Measurements from ENCODE around the gene TOP3A. TPM values are rescaled to one million over a fixed set of nuclear protein-coding genes. Genes with fewer than 3 reads are reported as not detected.

TOP3A gene
- 30.6 to 40.4 TPM (median 36.3 TPM) in 5 replicates for total RNA-seq (2022; extraction: Qiagen RNA extraction)

GRCh38 chr17:18314731-18315561 lies at the start of gene TOP3A, which contains the start of gene SMCR8:
TOP3A (minus strand) TSS chr17:18314994; CDS start chr17:18314778, 216 bp downstream.
SMCR8 (plus strand) TSS chr17:18315293; CDS start chr17:18315790, 497 bp downstream.

DNA sequence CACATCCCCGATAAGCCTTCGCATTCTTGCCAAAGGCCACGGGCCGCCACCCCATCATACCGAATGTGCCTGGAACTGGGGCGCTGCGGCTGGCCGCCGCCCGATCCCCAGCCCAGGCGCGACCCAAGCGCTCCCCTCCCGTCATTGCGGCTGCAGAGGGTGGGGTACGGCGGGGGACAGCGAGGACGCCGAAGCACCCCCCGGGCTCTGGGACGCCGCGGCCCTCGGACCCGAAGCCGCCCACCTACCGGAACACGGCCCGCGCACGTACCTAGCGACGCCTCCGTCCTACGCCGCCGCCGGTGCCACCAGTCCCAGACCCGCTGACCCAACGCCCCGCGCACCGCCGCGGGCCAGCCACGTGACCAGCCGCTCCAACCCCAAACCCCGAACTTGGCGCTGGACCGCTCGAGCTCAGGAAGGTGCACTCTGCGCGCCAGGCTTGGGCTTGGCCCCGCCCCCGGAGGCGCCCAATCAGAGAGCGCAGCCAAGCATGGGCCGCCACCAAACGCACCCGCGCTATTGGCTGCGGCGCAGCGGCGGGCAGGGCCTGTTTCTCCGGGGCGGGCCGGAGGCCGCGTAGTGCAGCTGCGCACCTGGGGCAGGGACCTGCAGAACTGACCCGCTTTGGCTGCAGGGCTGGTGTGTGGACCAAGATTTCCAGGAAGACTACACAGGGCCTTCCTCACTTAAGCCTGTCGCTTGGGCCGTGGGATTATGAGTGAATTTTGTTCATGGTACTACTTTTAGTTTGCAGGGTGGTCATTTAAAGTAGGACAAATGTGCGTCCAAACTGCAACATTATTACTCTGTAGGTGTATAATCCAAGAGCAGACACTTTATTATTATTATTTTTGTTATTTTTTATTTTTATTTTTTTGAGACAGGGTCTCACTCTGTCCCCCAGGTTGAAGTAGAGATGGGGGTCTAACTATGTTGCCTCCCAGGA lies 48.6 kb upstream of the TOP3A start, which contains the start of gene SHMT1:
Gene SHMT1 (minus strand): TSS at position 450 of the 949 bp plus-strand sequence. CDS start 7,569 bp downstream, outside the sequence.

DNA sequence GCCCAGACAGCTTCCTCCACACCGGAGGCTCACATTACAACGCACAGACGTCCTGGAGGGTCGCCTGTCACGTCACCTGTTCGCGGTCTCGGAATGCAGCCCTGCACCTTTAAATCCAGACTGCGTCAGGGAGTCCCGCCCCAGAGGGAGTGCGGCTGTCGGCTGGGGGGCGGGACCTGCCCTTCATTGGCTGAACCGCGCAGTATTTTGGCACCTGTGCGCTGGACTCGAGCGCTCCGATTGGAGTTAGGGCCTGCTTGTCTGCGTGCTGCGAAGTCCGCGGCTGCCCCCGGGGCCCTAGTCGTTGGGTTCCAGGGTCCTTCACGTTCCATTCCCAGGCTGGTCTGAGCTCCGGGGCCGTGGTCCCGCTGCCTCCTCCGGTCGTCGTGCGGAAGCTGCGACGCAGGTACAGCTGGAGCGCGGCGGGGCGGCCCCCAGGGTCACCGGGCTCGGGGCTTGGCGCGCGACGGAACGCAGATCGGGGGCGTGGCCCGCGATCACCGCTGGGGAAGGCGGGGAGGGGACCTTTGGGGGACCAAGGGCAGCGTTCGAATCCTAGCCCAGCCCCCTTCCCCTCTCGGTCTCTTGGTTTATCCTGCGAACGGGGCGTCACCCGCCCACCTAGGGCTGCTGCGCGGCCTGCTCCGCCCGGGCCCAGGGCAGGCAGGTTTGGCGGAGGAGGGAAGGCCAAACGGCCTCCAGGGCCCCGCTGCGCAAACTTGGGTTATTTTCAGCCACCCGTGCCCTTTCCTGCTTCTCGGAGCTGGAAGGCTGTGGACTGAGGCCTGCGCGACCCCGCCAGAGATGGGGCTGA lies 54.3 kb downstream of the TOP3A start, which contains the start of gene MIEF2:
Gene MIEF2 (plus strand): TSS at position 331 of the 814 bp plus-strand sequence. CDS start 2,059 bp downstream, outside the sequence.

DNA sequence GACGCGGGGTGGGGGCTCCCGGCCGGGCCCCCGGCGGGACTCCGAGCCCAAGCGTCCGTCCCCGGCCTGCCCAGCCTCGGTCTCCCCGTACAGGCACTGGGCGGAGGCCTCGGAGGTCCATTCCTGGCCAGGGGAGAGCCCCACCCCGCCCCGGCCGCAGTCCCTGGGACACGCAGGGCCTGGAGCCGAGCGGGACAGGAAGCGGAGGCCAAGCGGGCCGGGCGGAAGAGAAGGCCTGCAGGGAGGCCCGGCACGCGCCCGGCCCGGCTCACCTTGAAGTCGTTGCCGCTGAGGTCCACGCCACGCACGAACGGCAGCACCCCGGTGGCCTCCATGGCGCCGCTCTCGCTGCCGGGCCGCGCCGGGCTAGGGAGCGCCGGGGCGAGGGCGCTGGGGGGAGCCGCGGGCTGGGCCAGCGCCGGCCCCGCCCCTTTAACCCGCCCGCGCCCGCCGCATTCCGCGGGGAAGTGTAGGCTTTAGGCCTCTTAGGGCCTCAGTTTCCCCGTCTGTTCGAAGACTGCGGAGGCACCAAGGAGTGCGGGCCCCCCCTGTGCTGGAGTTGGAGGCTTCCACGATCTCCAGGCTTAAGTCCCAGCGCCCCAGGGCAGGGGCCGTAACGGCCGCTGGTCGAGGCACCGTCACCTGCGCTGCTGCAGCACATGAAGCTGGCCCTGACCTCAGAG lies 56.3 kb downstream of the TOP3A start, which contains the start of gene FLII:
Gene FLII (minus strand): TSS at position 383 of the 683 bp plus-strand sequence. CDS start 48 bp downstream, at position 335.

DNA sequence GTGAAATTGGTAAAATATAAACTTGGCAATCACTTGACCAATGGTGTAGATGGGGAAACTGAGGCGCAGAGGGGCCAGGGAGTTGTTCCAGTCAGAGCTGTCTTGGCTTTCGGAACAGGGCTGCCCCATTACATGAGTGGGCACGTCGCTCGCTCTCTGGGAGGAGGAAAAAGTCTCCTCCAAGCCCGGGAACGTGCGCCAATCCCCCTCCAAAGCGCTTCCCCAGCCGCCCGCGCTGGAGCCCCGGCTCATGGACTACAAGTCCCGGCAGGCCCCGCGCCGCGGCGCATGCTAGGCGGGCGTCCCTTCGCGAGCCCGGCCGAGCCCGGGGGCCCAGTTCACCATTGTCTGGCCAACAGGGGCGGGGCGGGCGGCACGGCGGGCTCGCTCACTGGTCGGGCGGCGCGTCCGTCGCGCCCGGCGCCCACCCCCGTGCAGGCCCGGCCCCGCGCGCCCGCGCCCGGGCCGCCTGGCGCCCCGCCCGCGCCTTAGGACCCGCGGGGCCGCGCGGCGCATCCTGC lies 89.6 kb downstream of the TOP3A start, which contains the start of gene LLGL1:
Gene LLGL1 (plus strand): TSS at position 515 of the 521 bp plus-strand sequence. CDS start 48 bp downstream, outside the sequence.

Other genes with a start within 250 kb of the TOP3A start
- gene DRG2, start 227.0 kb downstream of the TOP3A start, total RNA-seq (2022; extraction: Qiagen RNA extraction) = 43.5 to 53.5 TPM (median 51.0 TPM) in 5 replicates
- 0.06 to 0.86 TPM (median 0.75 TPM) in 5 replicates for gene MYO15A, start 206.2 kb downstream of the TOP3A start, total RNA-seq (2022; extraction: Qiagen RNA extraction)
- 47.1 to 60.1 TPM (median 49.9 TPM) in 5 replicates for gene ALKBH5, start 131.2 kb downstream of the TOP3A start, total RNA-seq (2022; extraction: Qiagen RNA extraction)
- gene LLGL1, start 89.4 kb downstream of the TOP3A start, total RNA-seq (2022; extraction: Qiagen RNA extraction) = 10.8 to 16.8 TPM (median 16.2 TPM) in 5 replicates
- 228 to 260 TPM (median 255 TPM) in 5 replicates for gene FLII, start 56.3 kb downstream of the TOP3A start, total RNA-seq (2022; extraction: Qiagen RNA extraction)
- gene MIEF2, start 54.3 kb downstream of the TOP3A start, total RNA-seq (2022; extraction: Qiagen RNA extraction) = 6.5 to 12.1 TPM (median 10.1 TPM) in 5 replicates
- 13.2 to 16.3 TPM (median 14.7 TPM) in 5 replicates for gene SMCR8, start 299 bp upstream of the TOP3A start, total RNA-seq (2022; extraction: Qiagen RNA extraction)
- 42.8 to 49.1 TPM (median 47.7 TPM) in 5 replicates for gene SHMT1, start 48.6 kb upstream of the TOP3A start, total RNA-seq (2022; extraction: Qiagen RNA extraction)
- not detected in 5 replicates for gene EVPLL, start 62.8 kb upstream of the TOP3A start, total RNA-seq (2022; extraction: Qiagen RNA extraction)
- not detected in 5 replicates for gene LGALS9C, start 161.8 kb upstream of the TOP3A start, total RNA-seq (2022; extraction: Qiagen RNA extraction)